Effector memory CD4-positive, alpha-beta T cell (primary cell): ENCODE measurements around the gene POLR2J2.
"Not testable (repeated sequence)": the region's sequence is repeated elsewhere in the genome, so short reads cannot be mapped to it uniquely, and the experiment has no call there.

ENCODE experiments used
- DNase-seq, 3 donors: peaks; one replicate each; pipeline ENCODE4 v3.0.0-alpha.2; 2020
- H3K27ac ChIP-seq: 2 replicates; pipeline ENCODE4 v1.7.0; 2013; ENCODE audit warnings: mild to moderate bottlenecking, low read length, moderate library complexity; ENCODE audit not compliant: insufficient read depth, poor library complexity, severe bottlenecking
- H3K27me3 ChIP-seq: replicated peaks from 2 replicates; pipeline ENCODE4 v1.7.0; 2013; ENCODE audit warnings: mild to moderate bottlenecking, low read length; ENCODE audit not compliant: insufficient read depth, control insufficient read depth, poor library complexity, severe bottlenecking
- H3K36me3 ChIP-seq: 2 replicates; pipeline ENCODE4 v1.7.0; 2013; ENCODE audit warnings: mild to moderate bottlenecking, low read length, moderate library complexity; ENCODE audit not compliant: control insufficient read depth, insufficient read depth
- H3K4me1 ChIP-seq: 2 replicates; pipeline ENCODE4 v1.7.0; 2013; ENCODE audit warnings: low read length, mild to moderate bottlenecking; ENCODE audit not compliant: control insufficient read depth, insufficient read depth, poor library complexity, severe bottlenecking
- H3K4me3 ChIP-seq: 2 replicates; pipeline ENCODE4 v1.7.0; 2013; ENCODE audit warnings: low read length, low read depth, mild to moderate bottlenecking; ENCODE audit not compliant: insufficient read depth, poor library complexity, severe bottlenecking
- H3K9me3 ChIP-seq: 2 replicates; pipeline ENCODE4 v1.7.0; 2013; ENCODE audit warnings: mild to moderate bottlenecking, low read length, moderate library complexity; ENCODE audit not compliant: control insufficient read depth

The POLR2J2 gene

DNA sequence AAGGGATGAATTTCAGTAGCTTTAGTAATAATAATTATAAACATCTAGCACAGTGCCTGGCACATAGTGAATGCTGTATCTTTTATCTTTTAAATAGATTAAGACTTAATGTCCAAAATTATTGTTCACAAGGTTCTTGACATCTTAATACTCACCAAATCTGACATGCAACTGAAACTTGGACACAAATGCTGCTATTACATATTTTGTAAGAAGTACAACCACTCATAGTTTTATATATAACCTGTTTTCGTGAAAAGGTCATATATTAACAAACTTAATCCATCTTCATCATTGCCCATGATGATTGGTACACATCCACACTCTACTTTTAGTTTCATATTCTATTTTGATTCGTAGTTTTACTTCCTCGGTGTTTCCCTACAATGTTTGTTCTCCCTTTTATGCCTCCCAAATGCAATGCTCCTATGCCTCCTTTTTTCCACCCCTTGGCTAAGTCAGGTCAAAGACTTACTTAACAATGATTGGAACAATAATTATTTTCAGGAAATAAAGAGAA is 23.6 kb upstream of the POLR2J2 start:
- H3K27me3 ChIP-seq, H3K9me3 ChIP-seq, H3K4me1 ChIP-seq, H3K36me3 ChIP-seq, H3K4me3 ChIP-seq, DNase-seq, H3K27ac ChIP-seq: not testable (repeated sequence)

- not testable (repeated sequence) for DNase-seq, H3K36me3 ChIP-seq, H3K9me3 ChIP-seq, H3K4me1 ChIP-seq, H3K27ac ChIP-seq, H3K27me3 ChIP-seq, H3K4me3 ChIP-seq
These were observed 22.5 kb upstream of the POLR2J2 start for GRCh38 chr7:102694008-102694407.

DNA sequence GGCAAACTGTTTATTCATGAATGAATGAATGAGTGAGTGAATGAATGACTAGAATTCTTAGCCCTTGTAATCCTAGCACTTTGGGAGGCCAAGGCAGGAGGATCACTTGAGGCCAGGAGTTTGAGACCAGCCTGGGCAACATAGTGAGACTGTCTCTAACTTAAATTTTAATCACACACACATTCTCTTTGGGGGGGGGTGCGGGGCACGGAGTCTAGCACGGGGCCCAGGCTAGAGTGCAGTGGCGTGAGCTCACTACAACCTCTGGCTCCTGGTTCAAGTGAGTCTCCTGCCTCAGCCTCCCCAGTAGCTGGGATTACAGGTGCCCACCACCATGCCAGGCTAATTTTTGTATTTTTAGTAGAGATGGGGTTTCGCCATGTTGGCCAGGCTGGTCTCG is 19.1 kb upstream of the POLR2J2 start:
- H3K27me3 ChIP-seq, H3K4me3 ChIP-seq: not testable (repeated sequence)

DNA sequence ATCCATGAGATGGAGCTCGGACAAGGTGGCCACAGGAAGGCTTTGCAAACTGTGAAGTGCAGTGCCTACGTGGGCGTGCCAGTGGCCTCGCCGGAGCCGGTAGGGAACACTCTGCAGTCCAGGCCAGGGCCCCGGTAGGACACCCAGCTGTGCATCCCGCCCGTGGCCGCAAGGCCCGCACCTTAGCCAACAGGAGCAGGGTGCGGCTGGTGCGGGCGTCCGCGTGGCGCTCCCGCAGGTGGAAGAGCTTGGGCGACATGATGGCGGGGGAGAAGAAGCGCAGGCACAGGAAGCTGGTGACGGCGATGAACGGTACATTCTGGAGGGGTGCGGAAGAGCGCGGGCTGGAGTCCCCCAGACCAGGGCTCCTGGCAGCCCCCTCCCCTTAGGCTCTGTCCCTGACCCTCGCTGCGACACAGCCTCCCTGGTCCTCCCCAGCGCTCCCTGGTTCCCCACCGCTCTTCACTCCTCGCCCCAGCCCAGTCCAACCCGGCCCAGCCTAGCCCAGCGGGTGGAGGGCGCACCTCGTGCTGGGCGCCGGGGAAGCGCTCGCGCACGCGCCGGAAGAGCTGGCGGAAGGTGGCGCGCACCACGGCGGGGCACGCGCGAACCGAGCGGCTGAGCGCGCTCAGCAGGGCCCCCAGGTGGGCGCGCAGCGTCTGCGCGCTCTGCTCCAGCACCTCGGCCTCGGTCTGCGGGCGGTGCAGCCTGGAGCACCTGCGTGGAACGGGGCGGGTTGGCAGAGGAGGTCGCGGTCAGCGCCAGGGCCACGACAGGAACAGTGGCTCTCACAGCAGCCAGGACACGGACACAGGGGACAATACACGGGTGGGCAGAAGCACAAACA is 18.2 kb upstream of the POLR2J2 start:
- not testable (repeated sequence) for H3K27me3 ChIP-seq, H3K36me3 ChIP-seq, H3K27ac ChIP-seq, DNase-seq, H3K4me1 ChIP-seq, H3K4me3 ChIP-seq, H3K9me3 ChIP-seq

More for the DNA sequence above, 19.1 kb upstream of the POLR2J2 start:
- not testable (repeated sequence) for DNase-seq, H3K27ac ChIP-seq, H3K36me3 ChIP-seq, H3K4me1 ChIP-seq, H3K9me3 ChIP-seq

GRCh38 chr7:102688299-102689036 is 17.0 kb upstream of the POLR2J2 start:
- H3K4me3 ChIP-seq, DNase-seq, H3K36me3 ChIP-seq, H3K9me3 ChIP-seq, H3K27me3 ChIP-seq, H3K27ac ChIP-seq, H3K4me1 ChIP-seq: not testable (repeated sequence)

GRCh38 chr7:102682560-102682959 is 11.1 kb upstream of the POLR2J2 start:
- DNase-seq, H3K36me3 ChIP-seq: not testable (repeated sequence)

DNA sequence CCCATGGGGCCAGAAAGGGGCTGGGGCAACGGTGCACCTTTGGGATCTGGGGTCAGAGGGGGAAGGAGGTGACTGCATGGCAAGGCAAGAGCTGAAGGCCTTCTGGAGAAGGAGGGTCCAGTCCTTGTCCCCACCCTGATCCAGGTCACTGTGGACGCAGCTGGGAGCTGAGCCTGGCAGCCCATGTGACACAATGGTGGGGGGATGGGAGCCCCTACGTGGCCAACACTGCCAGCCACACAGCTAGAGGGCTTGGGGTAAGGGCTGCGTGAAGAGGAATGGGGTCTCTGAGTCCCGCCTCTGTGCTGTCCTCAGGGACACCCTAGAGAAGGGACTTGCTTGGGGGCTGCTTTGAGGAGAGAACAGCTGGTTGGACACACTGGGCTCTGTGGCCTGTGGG is 9.3 kb upstream of the POLR2J2 start:
- not testable (repeated sequence) for H3K36me3 ChIP-seq, H3K9me3 ChIP-seq, H3K27me3 ChIP-seq, H3K4me3 ChIP-seq, H3K4me1 ChIP-seq, DNase-seq, H3K27ac ChIP-seq

More at GRCh38 chr7:102682560-102682959, 11.1 kb upstream of the POLR2J2 start:
- not testable (repeated sequence) for H3K27ac ChIP-seq, H3K4me1 ChIP-seq, H3K4me3 ChIP-seq, H3K9me3 ChIP-seq, H3K27me3 ChIP-seq

DNA sequence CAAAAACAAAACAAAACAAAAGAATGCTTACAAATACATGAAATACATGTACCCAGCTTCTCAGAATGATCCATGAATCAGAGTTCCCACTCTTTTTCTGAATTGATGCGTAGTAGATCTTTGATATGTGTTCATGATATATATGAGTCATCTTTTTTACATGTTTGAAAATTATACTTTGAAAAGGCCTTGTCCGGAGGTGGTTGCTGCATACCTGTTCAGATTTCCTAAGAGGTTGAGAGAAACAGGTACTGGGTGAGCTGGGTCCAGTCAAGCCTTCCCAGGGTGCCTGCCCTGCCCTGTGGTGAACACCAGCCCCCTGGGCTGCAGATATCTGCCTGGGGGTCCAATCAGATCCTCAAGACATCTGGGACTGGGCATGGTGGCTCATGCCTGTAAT is 4.1 kb upstream of the POLR2J2 start:
- DNase-seq, H3K4me3 ChIP-seq: not testable (repeated sequence)

DNA sequence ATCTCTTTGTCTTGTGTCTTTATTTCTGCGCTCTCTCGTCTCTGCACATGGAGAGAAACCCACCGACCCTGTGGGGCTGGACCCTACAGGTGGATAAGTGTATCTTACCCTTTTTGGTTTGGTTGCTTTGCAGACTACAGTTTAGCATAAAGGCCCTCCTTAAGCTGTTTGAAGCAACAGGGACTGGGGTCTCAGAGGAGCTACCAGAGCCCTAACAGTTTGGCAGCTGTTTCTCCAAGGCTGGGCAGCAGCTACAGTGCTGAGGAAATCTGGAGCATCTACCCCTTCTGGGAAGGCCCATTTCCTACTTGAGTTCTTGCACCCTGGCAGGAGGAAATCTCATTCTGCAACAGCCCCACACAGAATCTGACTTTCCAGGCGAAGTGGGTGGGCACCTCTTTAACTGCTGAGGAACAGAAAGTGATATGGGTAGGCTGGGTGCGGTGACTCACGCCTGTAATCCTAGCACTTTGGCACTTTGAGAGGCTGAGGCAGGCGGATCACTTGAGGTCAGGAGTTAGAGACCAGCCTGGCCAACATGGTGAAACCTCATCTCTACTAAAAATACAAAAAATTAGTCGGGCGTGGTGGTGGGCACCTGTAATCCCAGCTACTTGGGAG is 2.1 kb upstream of the POLR2J2 start:
- not testable (repeated sequence) for H3K36me3 ChIP-seq, H3K4me3 ChIP-seq, H3K4me1 ChIP-seq, H3K27me3 ChIP-seq, H3K27ac ChIP-seq, DNase-seq, H3K9me3 ChIP-seq

More for the DNA sequence above, 4.1 kb upstream of the POLR2J2 start:
- H3K36me3 ChIP-seq, H3K27me3 ChIP-seq, H3K27ac ChIP-seq, H3K4me1 ChIP-seq, H3K9me3 ChIP-seq: not testable (repeated sequence)

- H3K27me3 ChIP-seq, H3K36me3 ChIP-seq, H3K27ac ChIP-seq, H3K4me1 ChIP-seq, H3K4me3 ChIP-seq, H3K9me3 ChIP-seq, DNase-seq: not testable (repeated sequence)
These were observed 469 bp upstream of the POLR2J2 start for GRCh38 chr7:102671956-102672307.
